Fibroblast of the aortic adventitia (primary cell): Measurements from ENCODE around the gene TAF1C. TPM values are rescaled to one million over a fixed set of nuclear protein-coding genes. Genes with fewer than 3 reads are reported as not detected.

ENCODE experiments used
- DNase-seq: peaks from one replicate; pipeline ENCODE4 v3.0.0-alpha.2; 2010; ENCODE audit warnings: low read depth
- H3K4me3 ChIP-seq: 2 replicates; pipeline ENCODE4 v1.5.1; 2011; ENCODE audit warnings: low read depth, mild to moderate bottlenecking, control low read depth, low read length, moderate library complexity
- total RNA-seq: library from RNA; depleted of rRNA; stranded (reverse); fragments of >200 nt; gene quantifications from 2 replicates; pipeline ENCODE4 v1.2.3, GENCODE V29; 2012; ENCODE audit warnings: low replicate concordance
- TF ChIP-seq, protein P1 (sequence below): IDR thresholded peaks from 2 replicates; pipeline ENCODE4 v1.5.1; 2011; ENCODE audit warnings: mild to moderate bottlenecking, low read length, control low read depth, inconsistent platforms; ENCODE audit not compliant: insufficient read depth

Gene TAF1C
- total RNA-seq, 1 donor, result 19.4 TPM

DNA sequence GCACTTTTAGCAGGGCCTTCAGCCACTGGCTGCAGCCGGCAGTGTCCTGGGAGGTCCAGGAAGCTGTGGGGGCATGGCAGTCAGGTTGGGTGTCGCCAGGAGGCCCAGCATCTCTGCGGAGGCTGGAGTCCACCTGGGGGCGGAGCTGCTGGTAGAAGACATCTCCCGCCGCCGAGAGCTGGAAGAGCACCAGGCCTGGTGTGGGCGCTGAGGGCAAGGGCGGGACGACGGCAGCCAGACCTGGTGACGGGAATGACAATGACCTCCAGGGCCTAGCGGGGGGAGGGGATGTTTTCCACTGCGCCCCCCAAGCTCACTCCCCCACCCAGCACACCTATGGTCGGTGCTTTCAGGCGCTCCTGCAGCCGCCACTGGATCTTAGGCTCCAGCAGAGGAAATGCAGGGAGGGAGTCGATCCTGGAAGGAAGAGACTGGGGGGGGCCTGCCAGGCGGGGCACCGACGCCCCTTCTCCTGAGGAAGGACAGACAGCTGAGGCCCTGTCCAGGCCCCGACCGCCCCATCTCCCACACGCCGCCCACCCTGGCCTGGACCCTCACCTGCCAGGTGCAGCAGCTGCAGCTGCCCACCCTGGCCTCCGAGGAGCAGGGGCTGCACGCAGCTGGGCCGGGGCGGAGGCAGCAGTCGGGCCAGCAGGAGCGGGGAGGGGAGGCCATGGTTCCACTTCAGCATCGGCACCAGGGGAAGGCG, 7.1 kb downstream of the TAF1C start:
- TF ChIP-seq, protein P1, sequence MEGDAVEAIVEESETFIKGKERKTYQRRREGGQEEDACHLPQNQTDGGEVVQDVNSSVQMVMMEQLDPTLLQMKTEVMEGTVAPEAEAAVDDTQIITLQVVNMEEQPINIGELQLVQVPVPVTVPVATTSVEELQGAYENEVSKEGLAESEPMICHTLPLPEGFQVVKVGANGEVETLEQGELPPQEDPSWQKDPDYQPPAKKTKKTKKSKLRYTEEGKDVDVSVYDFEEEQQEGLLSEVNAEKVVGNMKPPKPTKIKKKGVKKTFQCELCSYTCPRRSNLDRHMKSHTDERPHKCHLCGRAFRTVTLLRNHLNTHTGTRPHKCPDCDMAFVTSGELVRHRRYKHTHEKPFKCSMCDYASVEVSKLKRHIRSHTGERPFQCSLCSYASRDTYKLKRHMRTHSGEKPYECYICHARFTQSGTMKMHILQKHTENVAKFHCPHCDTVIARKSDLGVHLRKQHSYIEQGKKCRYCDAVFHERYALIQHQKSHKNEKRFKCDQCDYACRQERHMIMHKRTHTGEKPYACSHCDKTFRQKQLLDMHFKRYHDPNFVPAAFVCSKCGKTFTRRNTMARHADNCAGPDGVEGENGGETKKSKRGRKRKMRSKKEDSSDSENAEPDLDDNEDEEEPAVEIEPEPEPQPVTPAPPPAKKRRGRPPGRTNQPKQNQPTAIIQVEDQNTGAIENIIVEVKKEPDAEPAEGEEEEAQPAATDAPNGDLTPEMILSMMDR, result no peak
- no peak for DNase-seq
- H3K4me3 ChIP-seq, result no peak overlapping the region

GRCh38 chr16:84178892-84179611, 7.8 kb downstream of the TAF1C start:
- TF ChIP-seq, protein P1, result no peak
- H3K4me3 ChIP-seq, result no peak overlapping the region
- no peak for DNase-seq

- TF ChIP-seq, protein P1, result no peak
- no peak for DNase-seq
- no peak overlapping the region for H3K4me3 ChIP-seq
Measured at GRCh38 chr16:84178146-84178765, 8.6 kb downstream of the TAF1C start.

DNA sequence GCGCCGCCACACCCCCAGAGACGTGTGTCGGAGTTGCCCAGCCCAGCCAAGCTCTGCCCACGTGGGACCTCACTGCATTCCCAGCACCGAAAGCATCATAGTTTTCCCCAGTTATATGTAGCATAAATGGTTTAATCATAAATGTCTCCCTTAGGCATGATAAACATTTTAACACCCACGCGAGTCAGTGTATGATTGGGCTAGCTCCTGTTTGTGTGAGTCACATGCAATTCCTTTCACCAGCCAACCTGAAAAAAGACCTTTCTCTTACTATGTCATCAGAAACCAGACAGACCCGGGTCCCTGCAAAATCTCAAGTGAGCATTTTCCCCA, 9.2 kb downstream of the TAF1C start:
- DNase-seq, result peak; percentile 55

GRCh38 chr16:84176192-84177053, 10.4 kb downstream of the TAF1C start:
- H3K4me3 ChIP-seq, result no peak overlapping the region
- DNase-seq, result no peak
- TF ChIP-seq, protein P1, result no peak

More for the DNA sequence above, 9.2 kb downstream of the TAF1C start:
- TF ChIP-seq, protein P1, result no peak
- no peak overlapping the region for H3K4me3 ChIP-seq

DNA sequence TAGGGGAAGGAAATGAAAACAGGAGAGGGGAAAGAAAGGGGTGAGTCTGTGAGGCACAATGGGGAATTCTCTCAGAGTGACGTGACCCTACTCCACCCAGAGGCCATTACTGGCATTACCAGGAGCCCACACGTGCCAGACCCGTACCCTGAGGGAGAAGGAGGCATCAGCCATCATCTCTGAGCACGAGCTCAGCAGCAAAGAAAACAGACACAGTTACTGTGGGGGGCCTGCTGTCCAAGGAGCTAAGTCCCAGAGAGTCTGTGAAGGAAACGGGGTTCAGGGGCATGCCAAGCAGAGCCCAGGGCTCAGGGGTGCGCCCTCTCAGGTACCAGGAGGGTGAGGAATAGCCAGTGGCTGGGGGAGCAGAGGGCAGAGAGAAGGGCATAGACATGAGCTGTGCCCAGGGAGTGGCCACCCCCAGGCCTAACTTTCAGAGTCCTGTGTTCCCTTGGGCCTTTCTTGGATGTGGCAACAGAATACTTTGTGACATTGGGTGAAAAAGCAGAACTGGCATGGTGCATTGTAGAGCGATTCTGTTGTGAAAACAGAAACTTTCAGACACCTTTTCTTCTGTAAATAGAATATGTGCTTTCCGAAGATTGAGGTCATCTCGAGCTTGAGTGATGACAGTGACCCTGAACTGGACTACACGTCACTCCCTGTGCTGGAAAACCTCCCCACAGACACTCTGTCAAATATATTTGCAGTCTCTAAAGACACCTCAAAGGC, 11.3 kb downstream of the TAF1C start:
- peak; percentile 62 for DNase-seq
- TF ChIP-seq, protein P1, result peak; percentile 80
- no peak overlapping the region for H3K4me3 ChIP-seq
